ENCODE results near the gene PPIB. TPM values are rescaled to one million over a fixed set of nuclear protein-coding genes. Genes with fewer than 3 reads are reported as not detected.

PPIB gene
- total and polyA plus RNA-seq, 9 of the 15 experiments (the other 6 are each of a cell fraction or from before 2014, with no cell fraction given): 306 to 746 (median 439) TPM

DNA sequence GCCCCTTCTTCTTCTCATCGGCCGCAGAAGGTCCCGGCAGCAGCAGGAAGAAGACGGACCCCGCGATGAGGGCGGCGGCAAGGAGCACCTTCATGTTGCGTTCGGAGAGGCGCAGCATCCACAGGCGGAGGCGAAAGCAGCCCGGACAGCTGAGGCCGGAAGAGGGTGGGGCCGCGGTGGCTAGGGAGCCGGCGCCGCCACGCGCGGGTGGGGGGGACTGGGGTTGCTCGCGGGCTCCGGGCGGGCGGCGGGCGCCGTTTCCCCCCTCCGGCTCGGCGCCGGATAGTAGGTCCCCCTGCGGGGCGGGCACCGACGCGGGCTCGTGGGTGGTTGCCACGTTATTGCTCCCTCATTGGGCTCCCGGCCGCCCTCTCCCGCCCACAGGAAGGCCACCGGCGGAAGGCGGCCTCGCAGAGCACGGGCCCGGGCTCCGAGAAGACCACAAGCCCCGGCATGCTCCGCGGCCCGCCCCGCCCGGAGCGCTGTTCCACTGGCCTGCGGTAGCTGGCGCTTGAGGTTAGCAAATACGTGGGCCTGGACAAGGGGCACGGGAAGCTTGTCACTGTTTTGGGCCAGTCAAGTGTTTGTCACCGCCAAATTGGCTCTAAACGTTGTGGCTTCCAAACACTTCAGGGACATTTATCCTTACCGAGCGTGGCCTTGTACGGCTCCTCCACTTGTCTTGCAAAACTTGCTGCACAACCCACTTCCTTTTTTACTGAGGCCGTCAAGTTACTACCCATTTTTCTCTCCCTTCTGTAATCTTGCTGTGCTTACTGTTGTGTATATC, at the start of gene PPIB (continued):
- TF ChIP-seq, protein P1, sequence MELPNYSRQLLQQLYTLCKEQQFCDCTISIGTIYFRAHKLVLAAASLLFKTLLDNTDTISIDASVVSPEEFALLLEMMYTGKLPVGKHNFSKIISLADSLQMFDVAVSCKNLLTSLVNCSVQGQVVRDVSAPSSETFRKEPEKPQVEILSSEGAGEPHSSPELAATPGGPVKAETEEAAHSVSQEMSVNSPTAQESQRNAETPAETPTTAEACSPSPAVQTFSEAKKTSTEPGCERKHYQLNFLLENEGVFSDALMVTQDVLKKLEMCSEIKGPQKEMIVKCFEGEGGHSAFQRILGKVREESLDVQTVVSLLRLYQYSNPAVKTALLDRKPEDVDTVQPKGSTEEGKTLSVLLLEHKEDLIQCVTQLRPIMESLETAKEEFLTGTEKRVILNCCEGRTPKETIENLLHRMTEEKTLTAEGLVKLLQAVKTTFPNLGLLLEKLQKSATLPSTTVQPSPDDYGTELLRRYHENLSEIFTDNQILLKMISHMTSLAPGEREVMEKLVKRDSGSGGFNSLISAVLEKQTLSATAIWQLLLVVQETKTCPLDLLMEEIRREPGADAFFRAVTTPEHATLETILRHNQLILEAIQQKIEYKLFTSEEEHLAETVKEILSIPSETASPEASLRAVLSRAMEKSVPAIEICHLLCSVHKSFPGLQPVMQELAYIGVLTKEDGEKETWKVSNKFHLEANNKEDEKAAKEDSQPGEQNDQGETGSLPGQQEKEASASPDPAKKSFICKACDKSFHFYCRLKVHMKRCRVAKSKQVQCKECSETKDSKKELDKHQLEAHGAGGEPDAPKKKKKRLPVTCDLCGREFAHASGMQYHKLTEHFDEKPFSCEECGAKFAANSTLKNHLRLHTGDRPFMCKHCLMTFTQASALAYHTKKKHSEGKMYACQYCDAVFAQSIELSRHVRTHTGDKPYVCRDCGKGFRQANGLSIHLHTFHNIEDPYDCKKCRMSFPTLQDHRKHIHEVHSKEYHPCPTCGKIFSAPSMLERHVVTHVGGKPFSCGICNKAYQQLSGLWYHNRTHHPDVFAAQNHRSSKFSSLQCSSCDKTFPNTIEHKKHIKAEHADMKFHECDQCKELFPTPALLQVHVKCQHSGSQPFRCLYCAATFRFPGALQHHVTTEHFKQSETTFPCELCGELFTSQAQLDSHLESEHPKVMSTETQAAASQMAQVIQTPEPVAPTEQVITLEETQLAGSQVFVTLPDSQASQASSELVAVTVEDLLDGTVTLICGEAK (IDR thresholded peaks at IDR 0.05): peak; percentile 93
- TF ChIP-seq, protein P1 (CRISPR knock-in tag; IDR thresholded peaks at IDR 0.05): no peak
- TF ChIP-seq ZNF263 (CRISPR knock-in tag; IDR thresholded peaks at IDR 0.05; ENCODE audit: borderline replicate concordance) (peak; percentile 30; the same call in 1 of the 2 replicates), ZZZ3 (IDR thresholded peaks at IDR 0.05) (no peak), MYC (IDR thresholded peaks at IDR 0.05; ENCODE audit: low read depth, low read length) (peak; percentile 85), MYC (CRISPR knock-in tag; IDR thresholded peaks at IDR 0.05; ENCODE audit: borderline replicate concordance, low read depth) (peak; percentile 38; the same call in 1 of the 2 replicates), RHOXF2B (CRISPR knock-in tag; conservative IDR thresholded peaks at IDR 0.05) (no peak)
- TF ChIP-seq, protein P2, sequence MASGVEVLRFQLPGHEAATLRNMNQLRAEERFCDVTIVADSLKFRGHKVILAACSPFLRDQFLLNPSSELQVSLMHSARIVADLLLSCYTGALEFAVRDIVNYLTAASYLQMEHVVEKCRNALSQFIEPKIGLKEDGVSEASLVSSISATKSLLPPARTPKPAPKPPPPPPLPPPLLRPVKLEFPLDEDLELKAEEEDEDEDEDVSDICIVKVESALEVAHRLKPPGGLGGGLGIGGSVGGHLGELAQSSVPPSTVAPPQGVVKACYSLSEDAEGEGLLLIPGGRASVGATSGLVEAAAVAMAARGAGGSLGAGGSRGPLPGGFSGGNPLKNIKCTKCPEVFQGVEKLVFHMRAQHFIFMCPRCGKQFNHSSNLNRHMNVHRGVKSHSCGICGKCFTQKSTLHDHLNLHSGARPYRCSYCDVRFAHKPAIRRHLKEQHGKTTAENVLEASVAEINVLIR (CRISPR knock-in tag; IDR thresholded peaks at IDR 0.05): no peak
- TF ChIP-seq, protein P3, sequence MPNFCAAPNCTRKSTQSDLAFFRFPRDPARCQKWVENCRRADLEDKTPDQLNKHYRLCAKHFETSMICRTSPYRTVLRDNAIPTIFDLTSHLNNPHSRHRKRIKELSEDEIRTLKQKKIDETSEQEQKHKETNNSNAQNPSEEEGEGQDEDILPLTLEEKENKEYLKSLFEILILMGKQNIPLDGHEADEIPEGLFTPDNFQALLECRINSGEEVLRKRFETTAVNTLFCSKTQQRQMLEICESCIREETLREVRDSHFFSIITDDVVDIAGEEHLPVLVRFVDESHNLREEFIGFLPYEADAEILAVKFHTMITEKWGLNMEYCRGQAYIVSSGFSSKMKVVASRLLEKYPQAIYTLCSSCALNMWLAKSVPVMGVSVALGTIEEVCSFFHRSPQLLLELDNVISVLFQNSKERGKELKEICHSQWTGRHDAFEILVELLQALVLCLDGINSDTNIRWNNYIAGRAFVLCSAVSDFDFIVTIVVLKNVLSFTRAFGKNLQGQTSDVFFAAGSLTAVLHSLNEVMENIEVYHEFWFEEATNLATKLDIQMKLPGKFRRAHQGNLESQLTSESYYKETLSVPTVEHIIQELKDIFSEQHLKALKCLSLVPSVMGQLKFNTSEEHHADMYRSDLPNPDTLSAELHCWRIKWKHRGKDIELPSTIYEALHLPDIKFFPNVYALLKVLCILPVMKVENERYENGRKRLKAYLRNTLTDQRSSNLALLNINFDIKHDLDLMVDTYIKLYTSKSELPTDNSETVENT (CRISPR knock-in tag; IDR thresholded peaks at IDR 0.05): peak; percentile 55
- TF ChIP-seq, protein P4, sequence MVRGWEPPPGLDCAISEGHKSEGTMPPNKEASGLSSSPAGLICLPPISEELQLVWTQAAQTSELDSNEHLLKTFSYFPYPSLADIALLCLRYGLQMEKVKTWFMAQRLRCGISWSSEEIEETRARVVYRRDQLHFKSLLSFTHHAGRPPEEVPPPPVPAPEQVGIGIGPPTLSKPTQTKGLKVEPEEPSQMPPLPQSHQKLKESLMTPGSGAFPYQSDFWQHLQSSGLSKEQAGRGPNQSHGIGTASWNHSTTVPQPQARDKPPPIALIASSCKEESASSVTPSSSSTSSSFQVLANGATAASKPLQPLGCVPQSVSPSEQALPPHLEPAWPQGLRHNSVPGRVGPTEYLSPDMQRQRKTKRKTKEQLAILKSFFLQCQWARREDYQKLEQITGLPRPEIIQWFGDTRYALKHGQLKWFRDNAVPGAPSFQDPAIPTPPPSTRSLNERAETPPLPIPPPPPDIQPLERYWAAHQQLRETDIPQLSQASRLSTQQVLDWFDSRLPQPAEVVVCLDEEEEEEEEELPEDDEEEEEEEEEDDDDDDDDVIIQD (CRISPR knock-in tag; IDR thresholded peaks at IDR 0.05): no peak

Data from K562 (cell line).